NOMO-1 treated with dmso at 0.1 percent for 144 hours (cell line): ENCODE measurements around the gene TMEM272.

Experiments used
- DNase-seq: peaks from one replicate; lab custom pipeline; 2025; ENCODE audit not compliant: unreplicated experiment; lab: John Stamatoyannopoulos, UW

TMEM272 gene, protein sequence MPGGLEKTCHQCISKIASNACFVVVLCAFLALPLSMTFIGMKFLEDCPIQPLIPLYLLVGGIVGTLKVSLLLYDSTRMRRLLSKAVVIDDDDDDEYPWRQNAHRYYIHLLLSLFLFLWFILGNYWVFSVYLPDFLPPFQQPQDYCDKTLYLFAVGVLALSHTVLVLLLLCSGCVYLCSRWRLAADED

DNA sequence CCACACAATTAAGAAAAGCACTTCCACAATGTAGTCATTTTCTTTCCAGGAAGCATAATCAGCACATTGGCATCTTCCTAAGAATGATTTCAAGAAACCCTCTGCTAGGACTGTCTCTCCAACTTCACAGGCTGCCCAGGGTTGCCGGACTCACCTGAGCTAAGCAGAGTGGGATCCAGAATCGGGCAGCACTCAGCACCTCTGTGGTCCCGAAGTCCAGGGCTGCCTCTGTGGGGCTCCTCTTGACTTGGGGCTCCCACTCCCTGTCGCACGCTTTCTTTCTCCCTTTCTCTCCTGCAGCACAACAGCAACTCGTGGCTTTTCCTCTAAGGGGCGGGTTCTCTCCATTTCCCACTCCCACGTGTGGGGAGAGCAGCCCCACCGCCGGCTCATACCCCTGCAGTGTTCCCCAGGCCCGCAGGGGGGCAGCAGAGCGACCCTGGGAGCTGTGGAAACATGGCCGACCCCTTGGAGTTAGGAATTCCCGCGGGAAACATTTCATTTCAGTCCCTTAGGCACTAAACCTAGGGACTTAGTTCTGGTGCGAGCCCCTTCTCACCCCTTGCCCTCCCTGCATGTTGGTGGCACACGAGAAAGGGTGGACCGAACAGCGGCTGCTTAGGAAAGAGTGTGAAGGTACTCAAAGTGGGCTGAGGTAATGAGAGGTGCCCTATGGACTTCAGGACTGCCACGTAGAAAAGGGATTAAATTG, at the start of gene TMEM272:
Gene TMEM272 (minus strand): TSS at position 316 of the 712 bp plus-strand sequence. CDS start 6,647 bp downstream, outside the sequence.
- no peak for DNase-seq

DNA sequence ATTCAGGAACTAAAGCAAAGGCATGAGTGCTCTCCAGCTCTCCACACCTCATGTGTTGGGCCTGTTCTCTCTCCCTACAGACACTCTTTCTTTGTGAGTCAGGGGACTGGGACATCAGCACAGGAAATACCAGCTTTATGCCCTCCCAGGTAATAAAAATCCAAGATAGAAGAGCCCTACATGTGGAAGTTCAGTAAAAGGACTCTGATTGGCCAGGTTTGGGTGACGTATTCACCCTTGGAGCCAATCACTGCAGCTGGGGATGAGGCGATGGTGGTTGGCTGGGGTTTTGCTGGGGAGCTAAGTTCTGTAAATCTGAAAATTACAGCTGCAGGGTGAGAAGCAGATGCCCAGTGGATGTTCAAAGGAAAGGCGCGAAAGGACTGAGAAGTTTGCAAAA, 49.3 kb upstream of the TMEM272 start:
- DNase-seq, result no peak

DNA sequence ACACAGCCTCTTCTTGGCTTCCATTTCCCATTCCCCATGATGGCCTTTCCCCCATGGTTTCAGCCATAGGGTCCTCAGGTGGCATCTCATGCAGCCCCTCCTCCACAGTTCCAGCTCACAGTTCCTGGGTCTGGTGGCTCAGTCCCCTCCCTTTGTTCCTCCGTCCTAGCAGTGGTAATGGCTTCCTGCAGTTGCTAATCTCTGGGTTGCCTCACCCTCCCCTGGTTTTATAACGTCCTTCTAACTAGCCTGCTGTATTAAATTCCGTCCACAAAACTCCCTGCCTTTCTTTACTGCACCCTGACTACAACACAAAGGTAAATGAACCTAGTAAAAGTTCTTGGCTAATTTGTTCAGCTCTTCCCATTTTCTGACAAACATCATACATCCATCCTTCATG, 47.7 kb upstream of the TMEM272 start:
- no peak for DNase-seq

DNA sequence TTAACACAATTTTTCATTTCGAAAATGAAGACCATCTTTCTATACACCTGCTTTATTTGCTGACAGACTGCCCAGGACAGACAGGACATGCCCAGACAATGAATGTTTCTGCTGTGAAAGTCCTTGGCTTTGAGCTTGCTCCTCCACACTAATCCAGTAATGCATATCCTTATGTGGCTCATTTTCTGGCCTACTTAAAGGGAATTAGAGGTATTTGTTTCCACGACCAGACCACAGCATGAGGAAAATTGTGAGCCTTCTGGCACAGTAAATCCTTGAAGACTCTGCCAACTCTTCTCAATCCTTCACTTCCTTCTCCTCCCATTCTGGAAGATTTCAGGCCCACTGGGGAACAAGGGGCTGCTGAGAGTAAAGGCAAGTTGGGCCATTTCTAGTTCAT, 42.5 kb upstream of the TMEM272 start:
- DNase-seq, result no peak

DNA sequence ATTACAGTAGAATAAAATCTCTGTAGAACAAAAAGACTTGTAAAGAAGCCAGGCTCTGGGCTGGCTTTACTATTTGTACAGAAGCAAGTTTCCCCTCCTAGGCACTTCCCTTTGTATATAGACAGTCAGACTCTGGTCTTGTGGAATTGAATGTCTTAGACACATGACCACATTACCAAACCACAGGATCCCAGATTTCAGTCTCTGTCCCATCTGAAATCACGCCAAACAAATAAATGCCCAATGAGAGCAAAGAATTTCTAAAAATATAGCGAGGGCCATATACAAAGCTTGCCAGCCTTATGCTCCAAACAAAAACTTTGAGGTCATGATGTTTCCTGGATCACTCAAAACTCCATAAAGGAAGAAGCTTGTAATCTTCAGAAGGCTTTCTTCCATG, 40.7 kb upstream of the TMEM272 start:
- no peak for DNase-seq

DNA sequence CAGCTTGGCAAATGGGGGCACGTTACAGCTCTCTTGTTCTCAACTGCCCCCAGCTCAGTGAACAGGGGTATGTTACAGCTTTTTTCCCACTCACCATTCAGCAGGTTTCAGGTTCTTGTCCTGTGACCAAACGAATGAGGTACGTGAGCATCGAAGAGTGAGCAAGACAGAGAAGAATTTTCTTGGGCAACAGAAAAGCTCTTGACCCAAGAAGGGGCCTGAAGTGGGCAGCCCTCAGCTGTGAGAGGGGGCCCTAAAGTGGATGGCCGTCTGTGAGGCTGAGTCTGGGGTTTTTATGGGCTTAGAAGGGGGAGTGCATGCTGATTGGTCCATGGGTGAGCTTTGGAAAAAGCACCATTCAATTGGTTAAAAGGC, 38.2 kb upstream of the TMEM272 start:
- no peak for DNase-seq

DNA sequence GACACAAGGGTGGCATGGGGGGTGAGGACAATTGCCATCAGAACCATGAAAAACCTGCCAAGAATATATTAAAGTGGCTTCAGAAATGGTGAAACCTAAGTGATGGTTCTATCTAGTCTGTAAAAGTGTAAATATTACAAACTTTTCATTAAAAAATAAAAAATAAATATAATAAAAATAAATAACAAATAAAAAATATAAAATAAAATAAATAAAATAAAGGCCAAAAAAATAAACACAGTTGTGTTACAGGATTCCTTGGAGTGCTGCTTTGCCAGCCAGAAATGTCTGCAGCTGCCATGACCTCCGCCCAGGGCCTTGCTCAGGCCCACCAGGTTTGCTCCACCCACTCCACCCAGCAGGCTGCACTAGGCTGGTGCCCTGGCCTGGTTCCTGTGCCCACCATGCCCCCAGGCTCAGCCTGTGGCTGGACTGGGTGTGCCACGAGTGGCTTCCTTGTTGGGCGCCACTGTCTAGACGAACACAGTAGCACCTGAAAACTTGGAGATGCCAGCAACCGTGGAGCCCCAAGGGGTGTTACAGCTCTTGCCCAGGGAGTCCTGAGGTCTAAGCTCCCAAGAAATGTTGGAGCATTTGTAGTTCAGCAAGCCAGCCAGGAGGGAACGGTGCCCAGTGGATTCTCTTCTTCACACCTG, 37.7 kb upstream of the TMEM272 start:
- no peak for DNase-seq

DNA sequence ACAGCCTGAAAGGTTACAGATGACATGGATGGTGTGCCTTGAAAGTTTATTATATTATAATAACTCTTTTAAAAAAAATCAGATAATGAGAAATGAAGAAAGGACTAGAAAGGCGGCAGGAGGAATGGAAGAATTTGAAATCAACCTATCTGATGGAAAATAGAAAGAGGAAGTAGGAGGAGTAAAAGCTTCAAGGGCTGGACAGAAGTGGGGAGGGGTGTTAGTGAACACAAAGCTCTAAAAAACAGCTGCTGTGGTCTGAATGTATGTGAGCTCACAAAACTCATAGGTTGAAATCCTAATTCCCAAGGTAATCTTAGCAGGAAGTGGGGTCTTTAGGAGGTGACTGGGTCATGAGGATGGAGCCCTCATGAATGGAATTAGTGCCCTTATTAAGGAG, 36.3 kb upstream of the TMEM272 start:
- DNase-seq, result no peak

DNA sequence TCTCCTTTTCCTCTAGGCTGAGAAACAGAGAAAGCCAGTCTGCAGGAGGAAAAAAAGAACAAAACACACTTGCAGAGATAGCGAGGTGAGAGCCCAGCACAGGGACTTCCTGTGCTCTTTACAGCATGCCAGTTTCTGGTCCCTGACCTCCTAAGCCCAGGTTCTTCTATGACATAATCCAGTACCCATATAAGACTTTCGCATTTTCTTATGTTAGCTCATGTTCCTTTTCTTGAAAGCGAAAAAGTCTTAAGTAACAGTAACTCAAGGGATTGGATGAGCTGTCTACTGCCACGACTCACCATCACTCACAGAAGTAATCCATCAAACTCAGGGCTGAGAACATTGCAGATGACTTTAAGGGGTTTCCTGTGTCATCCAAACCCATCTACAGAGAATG, 34.2 kb upstream of the TMEM272 start:
- no peak for DNase-seq

DNA sequence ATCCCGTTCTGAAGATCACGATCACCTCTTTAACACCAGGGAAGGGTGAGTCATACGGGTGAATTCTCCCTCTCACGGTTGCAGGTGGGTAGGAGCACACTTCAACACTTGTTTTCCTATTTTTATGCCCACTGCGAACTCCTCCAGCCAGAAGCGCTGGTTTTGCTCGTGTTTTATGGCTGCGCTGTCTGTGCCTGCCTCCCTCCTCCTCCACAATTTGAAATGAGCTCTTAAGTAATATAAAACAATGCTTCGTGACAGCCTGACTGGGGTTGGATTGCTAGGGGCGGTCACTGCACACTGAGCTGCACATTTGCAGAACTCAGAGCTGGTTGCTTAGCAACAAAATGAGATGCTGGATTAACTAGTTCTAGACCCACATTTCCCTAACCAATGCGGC, 29.7 kb upstream of the TMEM272 start:
- no peak for DNase-seq

DNA sequence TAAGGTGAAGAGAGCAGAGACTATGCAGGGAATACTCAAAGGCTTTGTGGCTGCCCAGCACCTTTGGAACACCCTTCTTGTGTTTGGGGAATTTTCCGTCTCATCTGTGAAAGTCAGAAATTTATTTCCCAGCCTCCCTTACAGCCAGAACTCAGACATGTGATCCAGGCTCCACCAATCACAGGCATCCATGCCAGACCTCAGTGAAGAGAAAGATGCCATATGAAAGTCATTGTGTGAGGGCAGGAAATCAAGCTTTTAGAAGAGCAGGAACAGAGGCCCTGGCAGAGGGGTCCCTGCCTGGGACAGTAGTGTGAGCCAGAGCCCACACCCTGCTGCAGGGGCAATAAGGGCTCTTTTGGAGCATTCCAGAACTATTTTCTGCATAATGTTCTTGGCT, 28.9 kb upstream of the TMEM272 start:
- no peak for DNase-seq

DNA sequence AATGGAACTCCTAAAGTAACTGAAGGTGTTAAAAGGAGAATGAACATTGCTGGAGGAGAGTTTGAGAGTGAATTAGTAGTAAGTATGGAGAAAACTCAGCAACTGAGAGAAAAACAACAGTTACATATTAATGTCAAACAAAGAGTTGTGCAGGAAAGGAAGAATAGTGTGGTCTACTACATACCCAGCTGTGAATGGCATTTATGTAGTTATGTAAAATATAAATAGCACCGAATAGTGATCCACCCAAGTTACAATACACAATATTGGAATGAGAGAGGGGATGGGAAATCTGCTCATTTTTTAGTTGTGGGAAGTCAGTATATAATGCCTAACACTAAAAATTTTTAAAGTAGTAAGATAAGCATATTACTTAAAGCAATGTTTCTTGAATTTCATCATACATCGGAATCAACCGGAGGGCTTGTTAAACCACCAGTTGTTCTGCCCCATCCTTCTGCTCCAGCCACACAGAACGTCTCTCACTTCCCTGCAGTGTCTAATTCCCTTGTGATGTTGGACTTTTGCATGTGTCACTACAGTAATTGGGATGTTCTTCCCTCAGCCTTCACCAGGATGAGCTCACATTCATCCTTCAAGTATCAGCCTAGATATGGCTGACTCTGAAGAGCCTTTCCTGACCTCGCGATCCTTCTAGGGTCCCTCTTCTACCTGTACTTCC, 28.3 kb upstream of the TMEM272 start:
- no peak for DNase-seq

DNA sequence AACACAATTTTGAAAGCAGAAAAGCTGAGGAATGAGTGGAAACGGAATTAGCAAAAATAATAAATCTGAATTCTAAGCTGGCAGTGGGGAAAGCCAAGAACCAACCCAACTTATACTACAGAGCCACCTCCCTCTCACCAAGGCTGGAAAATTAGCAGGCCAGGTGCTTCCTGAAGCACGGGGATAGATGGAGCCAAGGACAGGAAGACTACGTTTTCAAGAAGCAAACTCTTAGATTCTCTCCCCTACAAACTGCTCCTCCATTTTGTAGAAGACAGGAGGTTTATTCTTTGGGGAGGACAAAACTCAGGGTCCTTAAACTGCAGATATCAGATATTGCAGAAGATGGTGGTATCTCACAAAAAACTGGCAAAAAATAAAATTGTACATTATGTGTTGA, 25.6 kb upstream of the TMEM272 start:
- no peak for DNase-seq

DNA sequence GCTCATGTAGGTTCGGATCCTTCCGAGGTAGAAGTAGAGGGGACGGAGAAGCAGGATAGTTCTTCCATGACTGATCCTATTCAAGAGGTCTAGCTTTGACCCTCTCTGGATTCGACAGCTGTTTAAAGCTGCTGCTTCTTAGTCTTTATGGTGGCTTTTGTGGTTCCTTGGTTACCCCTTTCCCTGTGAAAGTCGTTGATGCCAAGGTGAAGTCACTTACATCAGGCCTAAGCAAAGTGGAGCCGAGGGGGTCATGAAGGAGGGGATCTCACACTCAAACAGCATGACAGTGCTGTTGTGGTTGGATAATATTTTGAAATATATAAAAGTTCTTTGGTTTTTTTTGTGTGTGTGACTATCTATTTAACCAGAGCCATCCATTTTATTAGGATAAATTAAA, 24.9 kb upstream of the TMEM272 start:
- no peak for DNase-seq

DNA sequence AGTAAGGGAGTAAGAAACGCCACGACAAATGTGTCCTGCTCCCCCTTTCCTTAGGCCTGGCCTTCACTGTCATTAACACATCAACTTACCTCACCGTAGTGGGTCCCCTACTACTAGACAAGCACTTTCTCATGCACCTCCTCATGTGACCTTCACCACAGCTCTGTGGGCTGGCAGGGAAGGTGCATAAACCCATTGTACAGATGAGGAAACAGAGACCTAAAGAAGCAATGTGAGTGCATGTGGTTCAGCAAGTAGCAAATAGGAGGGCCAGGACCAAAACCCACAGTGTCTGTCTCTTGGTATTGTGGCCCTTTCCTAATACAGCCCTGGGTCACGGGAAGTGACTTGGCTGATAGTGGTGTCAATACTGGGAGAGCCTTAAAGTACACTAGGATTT, 22.1 kb upstream of the TMEM272 start:
- DNase-seq, result no peak

DNA sequence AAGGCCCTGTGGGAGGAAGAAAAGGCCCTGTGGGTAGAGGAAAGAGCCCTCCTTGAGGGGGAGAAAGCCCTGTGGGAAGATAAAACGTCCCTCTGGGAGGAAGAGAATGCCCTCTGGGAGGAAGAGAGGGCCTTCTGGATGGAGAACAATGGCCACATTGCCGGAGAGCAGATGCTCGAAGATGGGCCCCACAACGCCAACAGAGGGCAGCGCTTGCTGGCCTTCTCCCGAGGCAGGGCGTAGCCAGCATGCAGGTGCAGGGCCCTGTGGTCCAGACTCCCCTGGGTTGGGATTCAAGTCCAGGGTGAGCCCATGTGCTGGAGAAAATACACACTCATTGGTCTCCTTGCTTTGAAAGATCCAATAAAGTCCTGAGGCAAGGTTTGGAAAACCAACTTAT, 20.9 kb upstream of the TMEM272 start:
- DNase-seq, result no peak

DNA sequence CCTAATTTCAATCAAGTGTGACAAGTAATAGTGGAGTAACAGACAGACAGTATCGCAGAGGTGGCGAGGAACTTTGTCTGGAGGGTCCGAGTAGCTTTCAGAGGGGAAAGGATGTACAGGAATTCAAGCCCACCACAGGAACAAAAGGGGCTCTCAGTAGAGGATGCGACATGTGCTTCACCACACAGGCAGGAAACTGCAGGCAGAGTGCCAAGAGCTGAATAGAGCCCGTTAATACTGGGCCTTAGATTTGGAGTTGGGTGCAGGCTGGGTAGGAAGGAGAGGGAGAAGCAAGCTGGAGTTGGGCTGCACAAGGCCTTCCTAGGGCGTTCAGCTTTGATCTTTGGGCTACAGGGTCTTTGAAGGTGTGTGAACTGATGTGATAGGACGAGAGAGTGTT, 18.0 kb upstream of the TMEM272 start:
- no peak for DNase-seq

DNA sequence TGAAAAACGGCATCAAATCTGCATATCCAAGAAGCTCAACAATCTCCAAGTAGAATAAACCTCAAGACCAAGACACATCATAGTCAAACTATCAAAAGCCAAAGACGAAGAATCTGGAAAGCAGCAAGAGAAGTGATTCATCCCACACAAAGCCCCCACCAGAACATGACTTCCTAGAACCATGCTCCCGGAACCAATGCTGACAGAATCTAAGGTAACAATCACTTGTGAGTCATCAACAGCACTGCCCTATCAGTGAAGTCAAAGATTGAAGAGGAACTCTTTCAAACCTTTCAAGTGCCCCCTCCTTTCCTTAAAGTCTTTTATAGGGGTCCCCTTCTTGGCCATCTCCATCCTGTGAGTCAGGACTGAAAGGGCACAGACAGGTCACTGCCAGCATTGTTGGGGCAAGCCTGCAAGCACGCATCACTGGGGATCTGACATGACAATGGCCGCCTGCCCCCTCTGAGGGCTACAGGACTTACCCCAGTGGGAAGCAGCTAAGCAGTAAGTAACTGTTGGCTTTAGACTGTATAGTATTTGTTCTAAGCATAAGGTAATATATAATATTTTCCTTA, 16.8 kb upstream of the TMEM272 start, which contains the start of gene CCDC70:
Gene CCDC70 (plus strand): TSS at position 247 of the 578 bp plus-strand sequence. CDS start 3,443 bp downstream, outside the sequence.
- DNase-seq, result no peak

DNA sequence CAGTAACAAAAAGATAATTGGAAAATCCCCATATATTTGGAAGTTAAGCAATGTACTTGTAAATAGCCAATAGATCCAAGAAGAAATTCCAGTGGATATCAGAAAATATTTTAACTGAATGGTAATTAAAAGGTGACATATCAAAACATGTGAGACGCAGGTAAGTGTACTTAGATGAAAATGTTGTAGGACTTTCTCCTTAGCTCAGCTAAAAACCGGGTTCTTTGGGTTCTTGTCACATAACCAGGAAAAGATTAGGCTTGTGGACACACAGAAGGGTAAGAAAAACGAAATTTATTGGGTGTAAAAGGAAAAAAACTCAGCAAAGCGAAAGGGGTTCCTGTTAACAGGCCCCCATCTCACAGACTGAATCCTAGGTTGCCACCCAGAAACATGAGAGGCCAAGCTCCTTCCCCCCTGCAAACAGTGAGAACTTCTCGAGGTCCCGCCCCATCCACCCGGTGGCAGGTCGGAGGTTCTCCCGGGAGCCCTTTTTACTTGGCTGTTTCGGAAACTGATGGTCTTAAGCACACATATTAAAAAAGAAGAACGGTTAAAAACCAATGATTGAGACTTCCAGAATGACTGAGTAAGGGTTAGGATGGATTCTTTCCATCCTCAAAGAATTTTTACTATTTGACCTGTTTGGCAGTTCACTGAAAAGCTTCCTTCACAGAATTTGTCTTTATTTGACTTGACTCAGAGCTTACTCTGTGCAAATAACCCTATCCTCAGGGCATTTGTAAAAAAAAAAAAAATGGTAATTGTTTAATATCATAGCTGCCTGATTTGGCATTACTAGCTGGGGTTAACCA, 13.7 kb upstream of the TMEM272 start:
- DNase-seq, result no peak

DNA sequence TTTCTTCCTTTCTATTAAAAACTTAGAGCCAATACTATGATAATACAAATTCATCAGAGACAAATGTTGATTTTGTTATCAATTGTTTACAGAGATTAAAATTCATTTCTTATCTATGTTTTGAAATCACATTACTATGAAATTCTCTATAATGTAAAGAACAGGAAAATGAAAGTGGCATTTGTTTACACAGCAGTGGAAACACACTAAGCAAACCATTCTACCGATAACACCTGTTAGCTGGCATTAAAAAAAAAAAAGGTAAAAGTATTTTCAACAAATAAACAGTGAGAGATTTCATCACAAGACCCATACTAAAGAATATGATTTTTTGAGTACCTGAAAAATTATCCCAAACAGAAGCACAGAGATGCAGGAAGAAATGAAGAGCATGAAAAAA, 12.0 kb upstream of the TMEM272 start:
- DNase-seq, result no peak
